HepG2 (cell line): ENCODE measurements around the gene C11orf21. TPM values are rescaled to one million over a fixed set of nuclear protein-coding genes. Genes with fewer than 3 reads are reported as not detected.

Experiments used
- ARID3A ChIP-seq: IDR thresholded peaks from 2 replicates; pipeline ENCODE4 v1.6.1; 2012; ENCODE audit warnings: low read depth, low read length, improper control_type of control experiment
- BHLHE40 ChIP-seq: IDR thresholded peaks from 2 replicates; pipeline ENCODE4 v1.6.1; 2011; ENCODE audit warnings: low read length, improper control_type of control experiment
- CENPX ChIP-seq: sonication (generic); formaldehyde crosslinking; IDR thresholded peaks from 2 replicates; pipeline ENCODE4 v1.9.0; 2021; ENCODE audit warnings: mild to moderate bottlenecking, missing genetic modification reagents, moderate library complexity
- GTF2F1 ChIP-seq: fragments of 150-350 bp; IDR thresholded peaks from 2 replicates; pipeline ENCODE4 v1.6.1; 2014; ENCODE audit warnings: low read length
- SMAD1 ChIP-seq: sonication (generic); formaldehyde crosslinking; IDR thresholded peaks from 2 replicates; pipeline ENCODE4 v1.4.0; 2020; ENCODE audit warnings: missing genetic modification reagents, low read depth, mild to moderate bottlenecking, borderline replicate concordance
- TERF1 ChIP-seq: sonication (generic); formaldehyde crosslinking; IDR thresholded peaks from 2 replicates; pipeline ENCODE4 v1.8.0; 2022; ENCODE audit warnings: mild to moderate bottlenecking, missing genetic modification reagents, moderate library complexity
- ZFAT ChIP-seq: sonication (generic); formaldehyde crosslinking; conservative IDR thresholded peaks from 2 replicates; pipeline ENCODE4 v1.8.1; 2023; ENCODE audit warnings: missing genetic modification reagents, inconsistent platforms
- ZMYM2 ChIP-seq: sonication (generic); formaldehyde crosslinking; IDR thresholded peaks from 2 replicates; pipeline ENCODE4 v1.8.0; 2022; ENCODE audit warnings: mild to moderate bottlenecking, missing genetic modification reagents
- ZNF121 ChIP-seq: sonication (generic); formaldehyde crosslinking; IDR thresholded peaks from 2 replicates; pipeline ENCODE4 v1.5.0; 2020; ENCODE audit warnings: mild to moderate bottlenecking, missing genetic modification reagents
- ZNF124 ChIP-seq: sonication (generic); formaldehyde crosslinking; IDR thresholded peaks from 2 replicates; pipeline ENCODE4 v1.4.0; 2020; ENCODE audit warnings: missing genetic modification reagents
- ZNF292 ChIP-seq: sonication (generic); formaldehyde crosslinking; IDR thresholded peaks from 2 replicates; pipeline ENCODE4 v1.8.1; 2022; ENCODE audit warnings: mild to moderate bottlenecking, low read depth, missing genetic modification reagents, borderline replicate concordance
- ZNF546 ChIP-seq: sonication (generic); formaldehyde crosslinking; conservative IDR thresholded peaks from 2 replicates; pipeline ENCODE4 v1.8.1; 2023; ENCODE audit warnings: mild to moderate bottlenecking, missing genetic modification reagents
- ZNF572 ChIP-seq: sonication (generic); formaldehyde crosslinking; IDR thresholded peaks from 2 replicates; pipeline ENCODE4 v1.5.1; 2020; ENCODE audit warnings: mild to moderate bottlenecking, missing genetic modification reagents
- ZNF776 ChIP-seq: sonication (generic); formaldehyde crosslinking; IDR thresholded peaks from 2 replicates; pipeline ENCODE4 v1.4.0; 2020; ENCODE audit warnings: mild to moderate bottlenecking, missing genetic modification reagents
- ZXDC ChIP-seq: sonication (generic); formaldehyde crosslinking; IDR thresholded peaks from 2 replicates; pipeline ENCODE4 v1.5.0; 2020; ENCODE audit warnings: mild to moderate bottlenecking, missing genetic modification reagents
- polyA plus RNA-seq, 8 experiments: library from polyadenylated mRNA; depleted of rRNA in 3 of 8; stranded (reverse) in 7 of 8; unstranded in 1 of 8; fragments of >200 nt; fragmentation: Illumina TruSeq in 4 of 8; extraction: Trizol in 4 of 8; gene quantifications; 2 replicates each; pipeline versions ENCODE4 v1.2.1 to v1.2.3, GENCODE V29; 2011 to 2016; ENCODE audit warnings: low read depth in 4 of 8, missing spikeins in 1 of 8, mixed read lengths in 1 of 8; ENCODE audit not compliant: insufficient read depth in 1 of 8
- total RNA-seq, 5 experiments: library from RNA; depleted of rRNA; stranded (reverse); fragments of >200 nt; fragmentation: Illumina TruSeq; extraction: Trizol; gene quantifications; 2 replicates each; pipeline ENCODE4 v1.2.3, GENCODE V29; 2016; ENCODE audit warnings: low read depth in 1 of 5
- TF ChIP-seq, protein P1 (sequence below): sonication (generic); formaldehyde crosslinking; IDR thresholded peaks from 2 replicates; pipeline ENCODE4 v1.4.0; 2020; ENCODE audit warnings: missing genetic modification reagents

Gene C11orf21
- total and polyA plus RNA-seq, 2 of the 13 experiments (the other 11 are each of a cell fraction or from before 2014, with no cell fraction given): 0.08 TPM; not detected in 1

DNA sequence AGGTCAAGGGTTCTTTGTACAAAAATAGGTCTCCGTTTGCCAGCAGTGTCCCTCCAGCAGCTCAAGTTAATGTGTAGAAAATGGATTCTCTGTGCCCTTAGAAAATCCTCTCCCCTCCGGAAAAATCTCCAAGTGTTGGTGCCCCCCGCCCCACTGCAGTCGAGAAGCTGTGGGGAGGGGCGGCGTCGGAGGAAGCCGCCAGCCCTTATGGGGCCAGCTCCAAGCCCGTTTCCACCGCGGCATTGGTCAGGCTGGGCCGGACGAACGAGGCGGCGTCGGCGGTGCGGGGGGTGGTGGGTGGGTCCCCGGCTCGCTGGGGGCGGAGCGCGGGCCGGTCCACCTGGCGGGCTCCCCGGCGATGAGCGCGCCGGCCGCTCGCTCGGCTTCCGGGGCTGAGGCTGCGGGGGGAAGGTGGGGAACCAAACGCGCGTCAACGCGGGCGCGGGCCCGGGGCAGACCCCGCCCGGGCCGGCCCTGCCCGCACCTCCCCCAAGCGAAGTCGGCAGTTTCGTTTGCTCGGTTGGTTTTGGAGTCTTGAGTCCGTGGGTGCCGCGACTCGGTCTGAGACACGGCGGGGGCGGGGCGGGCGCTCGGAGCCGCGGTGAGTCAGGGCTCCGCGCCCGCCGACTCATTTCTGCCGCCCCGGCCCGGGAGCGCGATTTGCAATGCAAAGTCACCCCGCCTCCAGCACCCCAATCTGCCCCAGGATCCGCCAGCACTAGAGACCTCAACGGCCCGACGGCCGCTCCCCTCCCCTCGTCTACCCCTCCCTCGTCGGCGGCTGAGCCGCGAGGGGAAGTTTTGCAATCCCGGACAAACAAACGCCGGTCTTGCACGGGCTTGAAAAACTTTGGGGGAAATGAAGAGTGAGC lies 32.8 kb downstream of the C11orf21 start (continued):
- TF ChIP-seq SMAD1 (no peak), CENPX (CRISPR knock-in tag) (no peak), TERF1 (CRISPR knock-in tag) (no peak), BHLHE40 (no peak), ARID3A (no peak), ZXDC (CRISPR knock-in tag) (no peak), ZNF776 (no peak; the same call in 1 of the 2 replicates), ZNF292 (no peak), GTF2F1 (no peak), ZNF121 (CRISPR knock-in tag) (no peak), ZNF546 (CRISPR knock-in tag) (no peak), ZFAT (CRISPR knock-in tag) (no peak), ZNF124 (CRISPR knock-in tag) (0 out of 2 replicates have a peak, but pooled peaks have one; percentile 46), ZMYM2 (no peak), ZNF572 (CRISPR knock-in tag) (no peak)
- TF ChIP-seq, protein P1, sequence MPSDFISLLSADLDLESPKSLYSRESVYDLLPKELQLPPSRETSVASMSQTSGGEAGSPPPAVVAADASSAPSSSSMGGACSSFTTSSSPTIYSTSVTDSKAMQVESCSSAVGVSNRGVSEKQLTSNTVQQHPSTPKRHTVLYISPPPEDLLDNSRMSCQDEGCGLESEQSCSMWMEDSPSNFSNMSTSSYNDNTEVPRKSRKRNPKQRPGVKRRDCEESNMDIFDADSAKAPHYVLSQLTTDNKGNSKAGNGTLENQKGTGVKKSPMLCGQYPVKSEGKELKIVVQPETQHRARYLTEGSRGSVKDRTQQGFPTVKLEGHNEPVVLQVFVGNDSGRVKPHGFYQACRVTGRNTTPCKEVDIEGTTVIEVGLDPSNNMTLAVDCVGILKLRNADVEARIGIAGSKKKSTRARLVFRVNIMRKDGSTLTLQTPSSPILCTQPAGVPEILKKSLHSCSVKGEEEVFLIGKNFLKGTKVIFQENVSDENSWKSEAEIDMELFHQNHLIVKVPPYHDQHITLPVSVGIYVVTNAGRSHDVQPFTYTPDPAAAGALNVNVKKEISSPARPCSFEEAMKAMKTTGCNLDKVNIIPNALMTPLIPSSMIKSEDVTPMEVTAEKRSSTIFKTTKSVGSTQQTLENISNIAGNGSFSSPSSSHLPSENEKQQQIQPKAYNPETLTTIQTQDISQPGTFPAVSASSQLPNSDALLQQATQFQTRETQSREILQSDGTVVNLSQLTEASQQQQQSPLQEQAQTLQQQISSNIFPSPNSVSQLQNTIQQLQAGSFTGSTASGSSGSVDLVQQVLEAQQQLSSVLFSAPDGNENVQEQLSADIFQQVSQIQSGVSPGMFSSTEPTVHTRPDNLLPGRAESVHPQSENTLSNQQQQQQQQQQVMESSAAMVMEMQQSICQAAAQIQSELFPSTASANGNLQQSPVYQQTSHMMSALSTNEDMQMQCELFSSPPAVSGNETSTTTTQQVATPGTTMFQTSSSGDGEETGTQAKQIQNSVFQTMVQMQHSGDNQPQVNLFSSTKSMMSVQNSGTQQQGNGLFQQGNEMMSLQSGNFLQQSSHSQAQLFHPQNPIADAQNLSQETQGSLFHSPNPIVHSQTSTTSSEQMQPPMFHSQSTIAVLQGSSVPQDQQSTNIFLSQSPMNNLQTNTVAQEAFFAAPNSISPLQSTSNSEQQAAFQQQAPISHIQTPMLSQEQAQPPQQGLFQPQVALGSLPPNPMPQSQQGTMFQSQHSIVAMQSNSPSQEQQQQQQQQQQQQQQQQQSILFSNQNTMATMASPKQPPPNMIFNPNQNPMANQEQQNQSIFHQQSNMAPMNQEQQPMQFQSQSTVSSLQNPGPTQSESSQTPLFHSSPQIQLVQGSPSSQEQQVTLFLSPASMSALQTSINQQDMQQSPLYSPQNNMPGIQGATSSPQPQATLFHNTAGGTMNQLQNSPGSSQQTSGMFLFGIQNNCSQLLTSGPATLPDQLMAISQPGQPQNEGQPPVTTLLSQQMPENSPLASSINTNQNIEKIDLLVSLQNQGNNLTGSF (CRISPR knock-in tag): 0 out of 2 replicates have a peak, but pooled peaks have one; percentile 58
